GM12878 (cell line): ENCODE measurements around the gene RAB28. TPM values are rescaled to one million over a fixed set of nuclear protein-coding genes. Genes with fewer than 3 reads are reported as not detected.

Experiments used
- ATAC-seq: fragments of 200-7000 bp; cut with Tn5 transposase; 3 replicates; pipeline ENCODE4 v1.9.1; 2020; ENCODE audit warnings: mild to moderate bottlenecking, moderate library complexity
- BruUV-seq: library from RNA; stranded (reverse); fragments of 400-500 nt; replicated peaks from 2 replicates; lab custom pipeline; 2021; lab: Mats Ljungman, UMichigan
- CTCF ChIA-PET: fragments of 300-600 bp; sonication (Branson Sonifier 250); formaldehyde crosslinking; extraction: SDS; loops from one replicate; lab custom pipeline; 2021; ENCODE audit warnings: inconsistent platforms; lab: Yijun Ruan, JAX
- POLR2A ChIA-PET: fragments of 350-600 bp; formaldehyde crosslinking; extraction: SDS; loops from one replicate; lab custom pipeline; 2021; ENCODE audit warnings: inconsistent platforms; lab: Charles Lee
- RAD21 ChIA-PET: fragments of 300-600 bp; sonication (Branson Sonifier 250); formaldehyde crosslinking; loops from one replicate; lab custom pipeline; 2023; ENCODE audit warnings: antibody characterized with exemption; ENCODE audit not compliant: unreplicated experiment; lab: Charles Lee
- SMC1A ChIA-PET: fragments of 300-600 bp; sonication (Branson Sonifier 250); formaldehyde crosslinking; loops from one replicate; lab custom pipeline; 2023; ENCODE audit not compliant: unreplicated experiment, uncharacterized antibody; lab: Charles Lee
- DNase-seq: peaks from one replicate; pipeline ENCODE4 v3.0.0-alpha.2; 2011; ENCODE audit warnings: low read depth, low spot score
- FAIRE-seq: peaks from 3 replicates; lab custom pipeline; 2011; peaks lifted over from hg19 to GRCh38; lab: Jason Lieb, UNC
- H2AFZ ChIP-seq: 2 replicates; pipeline ENCODE4 v1.6.0; 2011; ENCODE audit warnings: low read depth, low read length, control low read depth; ENCODE audit not compliant: control insufficient read depth
- H3K27ac ChIP-seq: 2 replicates; pipeline ENCODE4 v1.5.1; 2011; ENCODE audit warnings: control low read depth; ENCODE audit not compliant: control insufficient read depth, insufficient read depth
- H3K27me3 ChIP-seq, 2 experiments: replicated peaks in 1 of 2; 2 replicates each; pipeline versions ENCODE4 v1.6.0 to v1.6.1; 2011; ENCODE audit warnings: low read length in 1 of 2; ENCODE audit not compliant: control insufficient read depth in 2 of 2, insufficient read depth in 2 of 2
- H3K36me3 ChIP-seq, 2 experiments: 2 replicates each; pipeline ENCODE4 v1.5.1; 2011; ENCODE audit warnings: low read length in 1 of 2; ENCODE audit not compliant: control insufficient read depth in 2 of 2, insufficient read depth in 2 of 2
- H3K4me1 ChIP-seq: 2 replicates; pipeline ENCODE4 v1.6.1; 2011; ENCODE audit warnings: mild to moderate bottlenecking, low read length, moderate library complexity, mixed read lengths; ENCODE audit not compliant: control insufficient read depth, insufficient read depth
- H3K4me2 ChIP-seq: 2 replicates; pipeline ENCODE4 v1.6.0; 2011; ENCODE audit warnings: control low read depth; ENCODE audit not compliant: control insufficient read depth, insufficient read depth
- H3K4me3 ChIP-seq: fragments of 200-600 bp; sonication (generic); 2 replicates; pipeline ENCODE4 v1.5.1; 2016
- H3K79me2 ChIP-seq: 2 replicates; pipeline ENCODE4 v1.6.0; 2011; ENCODE audit warnings: low read length; ENCODE audit not compliant: control insufficient read depth, insufficient read depth
- H3K9ac ChIP-seq: 2 replicates; pipeline ENCODE4 v1.8.0; 2011; ENCODE audit warnings: low read length, control low read depth, mixed read lengths; ENCODE audit not compliant: control insufficient read depth, insufficient read depth
- H3K9me3 ChIP-seq: replicated peaks from 3 replicates; pipeline ENCODE4 v1.5.1; 2011; ENCODE audit warnings: mild to moderate bottlenecking, low read length; ENCODE audit not compliant: control insufficient read depth, insufficient read depth
- H4K20me1 ChIP-seq: 2 replicates; pipeline ENCODE4 v1.6.0; 2011; ENCODE audit not compliant: control insufficient read depth, insufficient read depth
- BCL11A ChIP-seq: IDR thresholded peaks from 2 replicates; pipeline ENCODE4 v1.6.1; 2011; ENCODE audit warnings: low read depth, low read length
- CBFB ChIP-seq: IDR thresholded peaks from 2 replicates; pipeline ENCODE4 v1.6.1; 2016; ENCODE audit warnings: antibody characterized with exemption, low read depth
- ESRRA ChIP-seq: IDR thresholded peaks from 2 replicates; pipeline ENCODE4 v1.6.1; 2012; ENCODE audit warnings: mild to moderate bottlenecking, low read length, improper control_type of control experiment
- ETV6 ChIP-seq, 2 experiments: fragments of 450-650 bp in 1 of 2; IDR thresholded peaks in 1 of 2; conservative IDR thresholded peaks in 1 of 2; 2 replicates each; pipeline ENCODE4 v1.6.1; 2014; ENCODE audit warnings: antibody characterized with exemption in 1 of 2, borderline replicate concordance in 1 of 2, low read depth in 1 of 2, mild to moderate bottlenecking in 1 of 2, moderate library complexity in 1 of 2
- FOXK2 ChIP-seq: fragments of 450-650 bp; IDR thresholded peaks from 2 replicates; pipeline ENCODE4 v1.6.1; 2017; ENCODE audit warnings: mild to moderate bottlenecking, moderate library complexity
- IRF3 ChIP-seq: fragments of 450-650 bp; IDR thresholded peaks from 2 replicates; pipeline ENCODE4 v1.6.1; 2014; ENCODE audit warnings: mild to moderate bottlenecking
- MEF2B ChIP-seq: fragments of 450-650 bp; IDR thresholded peaks from 2 replicates; pipeline ENCODE4 v1.6.1; 2018; ENCODE audit warnings: mild to moderate bottlenecking, moderate library complexity; ENCODE audit not compliant: partially characterized antibody, poor library complexity, severe bottlenecking
- MTA3 ChIP-seq: IDR thresholded peaks from 2 replicates; pipeline ENCODE4 v1.6.1; 2012; ENCODE audit warnings: low read length, inconsistent platforms, borderline replicate concordance
- NFYA ChIP-seq: IDR thresholded peaks from 2 replicates; pipeline ENCODE4 v1.6.1; 2011; ENCODE audit warnings: low read depth, mild to moderate bottlenecking, low read length, improper control_type of control experiment, borderline replicate concordance
- NR2F1 ChIP-seq: fragments of 450-650 bp; conservative IDR thresholded peaks from 2 replicates; pipeline ENCODE4 v1.6.1; 2017; ENCODE audit warnings: mild to moderate bottlenecking
- SKIL ChIP-seq: fragments of 450-650 bp; IDR thresholded peaks from 2 replicates; pipeline ENCODE4 v1.6.1; 2017; ENCODE audit warnings: mild to moderate bottlenecking, low read depth, inconsistent platforms; ENCODE audit not compliant: poor library complexity, severe bottlenecking
- SUPT20H ChIP-seq: IDR thresholded peaks from 2 replicates; pipeline ENCODE4 v1.6.1; 2011; ENCODE audit warnings: low read depth, mild to moderate bottlenecking, low read length, moderate library complexity, borderline replicate concordance; ENCODE audit not compliant: control insufficient read depth
- TCF12 ChIP-seq: IDR thresholded peaks from 2 replicates; pipeline ENCODE4 v1.6.1; 2011; ENCODE audit warnings: low read depth, mild to moderate bottlenecking, low read length
- WGBS: methylation state at CpG from one replicate; pipeline ENCODE4 v1.1.6; 2016; ENCODE audit warnings: low lambda C conversion rate; ENCODE audit not compliant: insufficient replicate concordance, insufficient coverage; ENCODE audit errors: missing lambda C conversion rate; 5-methylcytosine and 5-hydroxymethylcytosine counted together
- in situ Hi-C: fragments of 300-500 bp; cut with MboI; formaldehyde crosslinking; loops from 9 replicates; pipeline ENCODE4 v1.14.3; 2018; ENCODE audit warnings: mixed read lengths
- intact Hi-C: fragments of 100-400 bp; cut with micrococcal nuclease; formaldehyde crosslinking; loops from one replicate; pipeline ENCODE4 v1.14.2; 2022; ENCODE audit not compliant: unreplicated experiment
- polyA plus RNA-seq, 11 experiments: library from polyadenylated mRNA; depleted of rRNA in 4 of 11; unstranded in 6 of 11; stranded (reverse) in 5 of 11; fragments of >200 nt; fragmentation: Nextera tagmentation in 4 of 11; fragmentation: Illumina TruSeq in 1 of 11; extraction: Ambion mirVana in 4 of 11; extraction: Trizol in 1 of 11; gene quantifications; 1 replicate in 1 of 11; 2 replicates in 10 of 11; pipeline versions ENCODE4 v1.2.1 to v1.2.3, GENCODE V29; 2011 to 2016; ENCODE audit warnings: inconsistent platforms in 2 of 11, missing spikeins in 2 of 11, low read depth in 1 of 11
- total RNA-seq, 4 experiments: library from RNA; depleted of rRNA in 3 of 4; stranded (reverse); fragments of >200 nt in 3 of 4; fragmentation: Illumina TruSeq in 1 of 4; extraction: Trizol in 1 of 4; gene quantifications; 2 replicates each; pipeline versions ENCODE4 v1.2.1 to v1.2.3, GENCODE V29; 2013 to 2021

Gene RAB28
- total and polyA plus RNA-seq, 10 of the 15 experiments (the other 5 are each of a cell fraction or from before 2014, with no cell fraction given), result 5.8 to 29.3 (median 16.9) TPM

GRCh38 chr4:13523591-13524503 lies 39.7 kb upstream of the RAB28 start:
- no peak overlapping the region for H3K4me3 ChIP-seq
- H4K20me1 ChIP-seq, result no peaks in the 10 kb centered on the region
- intact Hi-C loops (no loop called here), in situ Hi-C loops (no loop called here)
- H2AFZ ChIP-seq, result no peak overlapping the region
- CTCF ChIA-PET, result interaction anchor here (0.7 kb wide), 1 partner anchor 21 kb away, joined by 3 read pairs; no protein-coding TSS in a partner anchor
- no peak overlapping the region for H3K9ac ChIP-seq
- DNase-seq (no peak), FAIRE-seq (no peak), ATAC-seq (no peak)
- SMC1A ChIA-PET, result no interaction called here
- H3K27ac ChIP-seq, result no peak overlapping the region
- WGBS, result 76% methylated on average over 59 of the region's 59 CpGs
- POLR2A ChIA-PET, result no interaction called here
- H3K9me3 ChIP-seq, result peaks cover 10% of the 10 kb centered on the region
- H3K36me3 ChIP-seq, result no peaks in the 10 kb centered on the region
- H3K27me3 ChIP-seq, result peaks cover 8 to 12% of the 10 kb centered on the region in 2 experiments
- RAD21 ChIA-PET, result no interaction called here
- BruUV-seq, result no TSS peak
- H3K4me2 ChIP-seq, result no peak overlapping the region
- H3K79me2 ChIP-seq, result no peaks in the 10 kb centered on the region
- peaks cover 11% of the 10 kb centered on the region for H3K4me1 ChIP-seq
- TF ChIP-seq CBFB, result no peak
- no peak for TF ChIP-seq SKIL
- TF ChIP-seq FOXK2, result no peak
- TF ChIP-seq SUPT20H, result no peak
- TF ChIP-seq BCL11A, result no peak
- TF ChIP-seq MTA3, result no peak
- TF ChIP-seq NFYA, result no peak
- no peak for TF ChIP-seq NR2F1
- TF ChIP-seq TCF12, result no peak
- TF ChIP-seq ETV6 (conservative IDR thresholded peaks at IDR 0.05 in 1 of 2, IDR thresholded peaks at IDR 0.05 in 1 of 2; ENCODE audit: borderline replicate concordance in 1 of 2, low read depth in 1 of 2), result no peak
- TF ChIP-seq ESRRA, result no peak
- TF ChIP-seq MEF2B, result no peak
- no peak for TF ChIP-seq IRF3
